Smooth muscle cell (in vitro differentiated cells): Measurements from ENCODE around the gene ABCC6. TPM values are rescaled to one million over a fixed set of nuclear protein-coding genes. Genes with fewer than 3 reads are reported as not detected.
"Not testable (repeated sequence)": the region's sequence is repeated elsewhere in the genome, so short reads cannot be mapped to it uniquely, and the experiment has no call there.

Source experiments
- DNase-seq: peaks from one replicate; lab custom pipeline; 2025; ENCODE audit not compliant: unreplicated experiment; lab: John Stamatoyannopoulos, UW
- H2AFZ ChIP-seq: fragments of 200-600 bp; sonication (generic); 2 replicates; pipeline ENCODE4 v1.6.0; 2016; ENCODE audit warnings: antibody characterized with exemption, low read depth, mild to moderate bottlenecking
- H3F3A ChIP-seq: fragments of 200-600 bp; sonication (generic); 2 replicates; pipeline ENCODE4 v1.6.0; 2017; ENCODE audit warnings: antibody characterized with exemption, low read depth
- H3K27ac ChIP-seq: fragments of 200-600 bp; sonication (generic); 2 replicates; pipeline ENCODE4 v1.5.1; 2016; ENCODE audit warnings: low read depth, mild to moderate bottlenecking
- H3K27me3 ChIP-seq: fragments of 200-600 bp; sonication (generic); 2 replicates; pipeline ENCODE4 v1.6.1; 2016; ENCODE audit warnings: low read depth, mild to moderate bottlenecking
- H3K36me3 ChIP-seq: fragments of 200-600 bp; sonication (generic); 2 replicates; pipeline ENCODE4 v1.5.1; 2016; ENCODE audit warnings: low read depth
- H3K4me1 ChIP-seq: fragments of 200-600 bp; sonication (generic); 2 replicates; pipeline ENCODE4 v1.5.1; 2016; ENCODE audit warnings: low read depth
- H3K4me2 ChIP-seq: fragments of 200-600 bp; sonication (generic); 2 replicates; pipeline ENCODE4 v1.6.0; 2016; ENCODE audit warnings: mild to moderate bottlenecking
- H3K4me3 ChIP-seq: fragments of 200-600 bp; sonication (generic); 2 replicates; pipeline ENCODE4 v1.5.1; 2016; ENCODE audit warnings: mild to moderate bottlenecking
- H3K79me2 ChIP-seq: fragments of 200-600 bp; sonication (generic); 2 replicates; pipeline ENCODE4 v1.6.0; 2016; ENCODE audit warnings: low read depth, mild to moderate bottlenecking
- H3K9ac ChIP-seq: fragments of 200-600 bp; sonication (generic); 2 replicates; pipeline ENCODE4 v1.6.0; 2016; ENCODE audit warnings: low read depth
- H3K9me3 ChIP-seq: fragments of 200-600 bp; sonication (generic); replicated peaks from 2 replicates; pipeline ENCODE4 v1.5.1; 2016; ENCODE audit warnings: low read depth
- H4K20me1 ChIP-seq: fragments of 200-600 bp; sonication (generic); 2 replicates; pipeline ENCODE4 v1.6.0; 2016; ENCODE audit warnings: low read depth
- CTCF ChIP-seq: fragments of 200-600 bp; sonication (generic); IDR thresholded peaks from 2 replicates; pipeline ENCODE4 v1.5.1; 2017; ENCODE audit warnings: borderline replicate concordance, mild to moderate bottlenecking, antibody characterized with exemption; ENCODE audit not compliant: insufficient read depth, poor library complexity, severe bottlenecking
- WGBS: methylation state at CpG from one replicate; pipeline ENCODE4 v1.1.7; 2016; ENCODE audit warnings: low lambda C conversion rate; 5-methylcytosine and 5-hydroxymethylcytosine counted together
- polyA plus RNA-seq: library from polyadenylated mRNA; unstranded; fragments of >200 nt; fragmentation: Nextera tagmentation; extraction: Ambion mirVana; gene quantifications from 2 replicates; pipeline ENCODE4 v1.2.1, GENCODE V29; 2016
- total RNA-seq: library from RNA; depleted of rRNA; stranded (reverse); fragments of >200 nt; gene quantifications from 2 replicates; pipeline ENCODE4 v1.2.3, GENCODE V29; 2014

ABCC6 gene
- total and polyA plus RNA-seq, 2 experiments from 2014 or later = 0.94 to 1.9 TPM

DNA sequence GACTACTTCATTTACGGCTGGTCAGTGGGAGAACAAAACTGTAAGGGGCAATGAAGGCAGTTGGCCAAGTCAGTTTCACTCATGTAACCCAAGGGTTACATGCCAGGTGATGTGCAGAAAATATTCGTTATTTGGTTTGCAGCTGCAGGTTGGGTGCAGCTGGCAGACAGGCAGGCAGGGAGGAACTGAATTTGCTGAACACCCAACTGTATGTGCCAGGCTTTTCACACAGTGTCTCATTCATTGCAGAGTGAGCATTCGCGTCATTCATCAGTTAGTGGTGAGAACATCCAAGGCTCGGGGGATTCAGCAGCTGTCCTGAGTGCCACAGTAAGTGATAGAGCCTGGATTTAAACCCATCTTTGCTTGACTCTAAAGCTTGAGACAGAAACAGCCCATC is 59.7 kb downstream of the ABCC6 start:
- Histone ChIP-seq H3K27ac (no peak overlapping the region), H4K20me1 (no peaks in the 10 kb centered on the region), H3K27me3 (no peaks in the 10 kb centered on the region), H3K9ac (no peak overlapping the region), H3K9me3 (no peaks in the 10 kb centered on the region), H3K4me1 (no peaks in the 10 kb centered on the region), H3K4me3 (no peak overlapping the region), H3K4me2 (no peak overlapping the region), H3K79me2 (no peaks in the 10 kb centered on the region), H2AFZ (no peak overlapping the region), H3F3A (no peaks in the 10 kb centered on the region), H3K36me3 (no peaks in the 10 kb centered on the region)
- no peak for TF ChIP-seq CTCF
- DNase-seq = no peak
- 92% methylated on average over 5 of the region's 5 CpGs for WGBS

GRCh38 chr16:16163109-16163508 is 60.2 kb downstream of the ABCC6 start:
- H3K9me3 ChIP-seq = no peaks in the 10 kb centered on the region
- no peaks in the 10 kb centered on the region for H3K36me3 ChIP-seq
- no peak overlapping the region for H2AFZ ChIP-seq
- H3K79me2 ChIP-seq = no peaks in the 10 kb centered on the region
- DNase-seq = no peak
- H3K4me2 ChIP-seq = no peak overlapping the region
- H3F3A ChIP-seq = no peaks in the 10 kb centered on the region
- H3K4me3 ChIP-seq = no peak overlapping the region
- WGBS = 81% methylated on average over 4 of the region's 4 CpGs
- H3K27ac ChIP-seq = no peak overlapping the region
- H4K20me1 ChIP-seq = no peaks in the 10 kb centered on the region
- no peaks in the 10 kb centered on the region for H3K4me1 ChIP-seq
- TF ChIP-seq CTCF = no peak
- H3K9ac ChIP-seq = no peak overlapping the region
- H3K27me3 ChIP-seq = no peaks in the 10 kb centered on the region

DNA sequence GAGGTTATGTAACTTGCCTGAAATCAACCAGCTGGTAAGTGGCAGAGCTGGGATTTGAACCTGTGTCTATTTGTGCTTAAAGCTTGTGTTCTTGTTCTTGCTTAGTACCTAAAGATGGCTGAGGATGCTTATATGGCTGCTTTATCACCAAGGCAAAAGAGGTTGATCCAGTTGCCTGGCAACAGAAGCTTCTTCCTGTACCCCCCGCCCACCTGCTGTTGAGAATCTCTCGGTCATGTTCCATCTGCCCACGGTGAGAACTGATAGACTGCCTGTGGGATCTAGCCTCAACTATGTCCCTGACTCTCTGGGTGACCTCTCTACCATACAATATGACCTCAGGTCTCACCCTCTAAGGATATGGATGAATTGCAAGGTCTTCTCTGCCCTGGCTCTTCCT is 60.7 kb downstream of the ABCC6 start:
- 81% methylated on average over 3 of the region's 3 CpGs for WGBS

GRCh38 chr16:16161840-16162239 is 61.5 kb downstream of the ABCC6 start:
- not testable (repeated sequence) for H2AFZ ChIP-seq, H3K9ac ChIP-seq, H3K27ac ChIP-seq, H3K4me2 ChIP-seq, H3K9me3 ChIP-seq, H3K4me1 ChIP-seq, DNase-seq, H3F3A ChIP-seq, H3K27me3 ChIP-seq, H3K36me3 ChIP-seq, H3K79me2 ChIP-seq, H4K20me1 ChIP-seq, H3K4me3 ChIP-seq
- WGBS = 77% methylated on average over 5 of the region's 5 CpGs

More for the DNA sequence above, 60.7 kb downstream of the ABCC6 start:
- Histone ChIP-seq H3K9me3 (no peaks in the 10 kb centered on the region), H4K20me1 (no peaks in the 10 kb centered on the region), H3K36me3 (no peaks in the 10 kb centered on the region), H3K9ac (no peak overlapping the region), H3K27ac (no peak overlapping the region), H3K27me3 (no peaks in the 10 kb centered on the region), H3K4me1 (no peaks in the 10 kb centered on the region), H3K4me3 (no peak overlapping the region), H2AFZ (no peak overlapping the region), H3F3A (no peaks in the 10 kb centered on the region), H3K79me2 (no peaks in the 10 kb centered on the region), H3K4me2 (no peak overlapping the region)
- no peak for DNase-seq
- TF ChIP-seq CTCF = no peak
